ENCODE results near the gene STK32B. TPM values are rescaled to one million over a fixed set of nuclear protein-coding genes. Genes with fewer than 3 reads are reported as not detected.

Gene STK32B
- total RNA-seq, 2 donors from 2014 or later: not detected

DNA sequence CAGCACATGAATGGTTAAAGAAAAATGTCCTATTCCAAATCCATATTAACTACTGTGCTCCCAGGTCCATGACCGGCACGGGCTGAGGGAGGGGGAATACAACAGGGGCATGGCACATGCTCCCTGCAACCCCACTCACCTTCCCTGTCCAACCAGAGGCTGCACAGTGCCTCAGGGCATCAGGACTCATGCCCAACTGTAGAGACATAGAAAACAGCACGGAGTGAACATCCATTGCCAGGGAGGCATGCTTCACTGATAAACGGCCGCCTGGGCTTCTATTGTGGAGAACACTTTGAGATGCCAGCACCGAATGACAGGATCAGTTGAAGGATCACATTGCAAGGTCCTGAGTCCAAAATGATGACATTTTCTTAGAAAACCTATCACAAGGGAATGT is 140.6 kb downstream of the STK32B start:
- no peak for ATAC-seq (replicated peaks)
- Mint-ChIP-seq H3K27ac (no peak overlapping the region), H3K36me3 (ENCODE audit: low read depth) (no peaks in the 10 kb centered on the region), H3K27me3 (peaks cover 4% of the 10 kb centered on the region), H3K4me1 (no peaks in the 10 kb centered on the region), H3K4me3 (no peak overlapping the region), H3K9me3 (no peaks in the 10 kb centered on the region)

DNA sequence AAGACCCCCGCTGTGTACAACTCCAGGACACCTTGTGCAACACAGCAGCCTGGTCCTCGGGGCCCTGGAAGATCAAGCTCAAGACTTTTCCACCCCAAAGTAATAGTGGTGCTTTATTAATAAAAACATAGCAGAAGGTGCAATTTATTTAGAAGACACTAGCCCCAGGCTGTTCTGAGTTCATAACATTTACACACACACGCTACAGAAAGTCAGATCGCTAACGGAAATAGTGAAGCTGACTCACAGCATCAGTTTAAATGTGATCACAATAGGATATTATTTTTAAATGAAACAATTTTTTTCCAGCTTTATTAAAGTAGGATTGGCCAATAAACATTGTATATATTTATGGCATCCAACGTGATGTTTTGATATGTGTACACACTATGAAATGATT is 141.0 kb downstream of the STK32B start:
- H3K4me3 Mint-ChIP-seq: no peak overlapping the region
- H3K36me3 Mint-ChIP-seq (ENCODE audit: low read depth): no peaks in the 10 kb centered on the region
- no peaks in the 10 kb centered on the region for H3K4me1 Mint-ChIP-seq
- no peaks in the 10 kb centered on the region for H3K27me3 Mint-ChIP-seq
- no peaks in the 10 kb centered on the region for H3K9me3 Mint-ChIP-seq
- ATAC-seq (replicated peaks): no peak
- H3K27ac Mint-ChIP-seq: no peak overlapping the region

DNA sequence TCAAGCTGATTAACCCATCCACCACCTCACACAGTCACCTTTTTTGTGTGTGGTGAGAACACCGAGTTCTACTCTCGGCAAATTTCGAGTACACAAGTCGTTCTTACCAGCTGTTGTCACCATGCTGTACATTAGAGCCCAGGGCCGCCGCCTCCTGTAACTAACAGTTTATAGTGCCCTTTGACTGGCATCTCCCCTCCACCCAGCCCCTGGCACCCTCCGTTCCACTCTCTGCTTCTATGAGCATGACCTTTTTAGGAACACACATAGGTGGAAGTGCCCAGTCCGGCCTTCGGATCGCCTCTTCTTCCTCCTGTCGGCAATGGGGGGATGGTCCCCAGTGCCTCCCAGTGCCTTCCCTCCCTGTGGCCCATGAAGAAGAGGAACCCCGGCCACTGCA is 141.4 kb downstream of the STK32B start:
- Mint-ChIP-seq H3K9me3 (no peaks in the 10 kb centered on the region), H3K4me3 (no peak overlapping the region), H3K4me1 (no peaks in the 10 kb centered on the region), H3K27ac (no peak overlapping the region), H3K36me3 (ENCODE audit: low read depth) (no peaks in the 10 kb centered on the region), H3K27me3 (no peaks in the 10 kb centered on the region)
- ATAC-seq (replicated peaks): no peak

DNA sequence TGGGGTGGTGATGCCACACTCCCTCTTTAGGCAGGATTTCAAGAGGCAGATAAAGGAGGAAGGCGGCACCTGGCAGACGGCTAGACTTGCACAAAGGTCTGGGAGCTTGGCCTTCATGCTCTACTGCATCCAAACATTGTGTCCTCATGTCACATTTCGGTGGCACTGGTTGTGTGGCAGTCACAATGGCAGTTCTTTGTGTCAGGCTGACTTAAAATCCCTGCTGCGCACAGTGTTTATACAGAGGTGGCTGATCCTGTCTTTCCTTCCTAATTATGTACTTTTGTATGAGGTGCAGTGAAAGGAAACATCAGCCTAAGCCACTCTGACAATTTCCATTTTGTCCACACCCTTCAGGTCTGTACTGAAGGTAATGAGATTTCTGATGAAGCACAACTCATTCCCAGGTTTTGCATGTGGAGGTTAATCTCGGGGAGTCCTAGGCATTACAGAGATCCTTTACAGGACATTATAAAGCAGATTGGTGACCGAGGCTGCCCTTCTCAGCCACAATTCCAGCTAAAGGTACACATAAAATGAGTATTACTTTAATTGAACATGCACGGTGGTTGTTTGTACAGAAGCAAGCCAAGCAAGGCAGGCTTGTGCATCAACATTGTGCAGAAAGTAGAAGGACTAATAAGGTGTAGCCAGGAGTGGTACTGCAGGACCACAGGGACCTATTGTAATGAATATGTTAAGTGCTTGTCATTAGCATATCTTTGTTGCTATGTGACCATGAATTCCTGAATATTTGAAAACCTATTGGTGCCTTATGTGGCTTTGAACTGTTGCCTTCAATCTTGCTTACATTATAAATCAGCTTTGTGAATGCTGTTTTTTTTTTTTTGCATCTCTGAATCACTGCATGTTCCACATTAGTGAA is 147.6 kb downstream of the STK32B start:
- no peak overlapping the region for H3K4me3 Mint-ChIP-seq
- no peaks in the 10 kb centered on the region for H3K36me3 Mint-ChIP-seq (ENCODE audit: low read depth)
- no peak for ATAC-seq (replicated peaks)
- H3K9me3 Mint-ChIP-seq: no peaks in the 10 kb centered on the region
- H3K27me3 Mint-ChIP-seq: peaks cover 3% of the 10 kb centered on the region
- no peaks in the 10 kb centered on the region for H3K4me1 Mint-ChIP-seq
- no peak overlapping the region for H3K27ac Mint-ChIP-seq

DNA sequence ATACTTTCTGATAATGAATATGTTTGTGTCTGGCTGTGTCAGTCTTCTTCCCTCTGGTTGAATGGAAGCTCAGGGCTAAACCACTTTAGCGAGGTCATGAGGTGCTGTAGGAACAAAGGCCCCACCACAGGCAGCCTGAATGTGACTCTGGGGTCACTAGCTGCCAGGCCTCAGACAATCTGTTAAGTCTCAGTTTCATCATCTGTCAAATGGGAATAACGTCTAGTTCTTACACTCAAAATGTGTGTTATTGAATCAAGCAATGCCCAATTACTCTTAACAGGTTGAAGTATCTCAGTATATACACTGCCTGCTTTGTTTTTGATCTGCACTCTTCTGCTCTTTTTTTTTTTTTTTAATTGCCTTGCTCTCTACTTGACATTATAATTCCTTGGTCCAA is 148.6 kb downstream of the STK32B start:
- Mint-ChIP-seq H3K27ac (no peak overlapping the region), H3K36me3 (ENCODE audit: low read depth) (no peaks in the 10 kb centered on the region), H3K9me3 (no peaks in the 10 kb centered on the region), H3K4me3 (no peak overlapping the region), H3K27me3 (peaks cover 3% of the 10 kb centered on the region), H3K4me1 (no peaks in the 10 kb centered on the region)
- ATAC-seq (replicated peaks): no peak

DNA sequence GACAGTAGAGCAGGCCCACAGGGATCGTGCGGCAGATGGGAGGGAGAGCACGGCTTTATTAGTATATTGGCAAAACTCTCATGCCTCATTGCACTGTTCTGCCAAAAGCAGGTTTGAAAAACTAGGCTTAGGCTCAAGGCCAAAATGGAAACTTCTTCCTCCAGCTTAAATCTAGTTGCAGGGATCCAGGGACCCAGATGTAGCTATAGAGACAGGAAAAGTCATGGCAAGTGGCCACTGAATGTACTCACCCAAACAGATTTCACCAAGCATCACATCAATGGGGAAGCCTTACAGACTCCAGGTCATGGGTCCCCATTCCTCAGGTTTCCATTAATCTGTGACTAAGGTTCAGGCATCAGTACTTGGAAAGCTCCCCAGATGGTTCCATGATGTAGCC is 149.2 kb downstream of the STK32B start:
- ATAC-seq (replicated peaks): no peak
- Mint-ChIP-seq H3K4me3 (no peak overlapping the region), H3K36me3 (ENCODE audit: low read depth) (no peaks in the 10 kb centered on the region), H3K27ac (no peak overlapping the region), H3K27me3 (peaks cover 3% of the 10 kb centered on the region), H3K9me3 (no peaks in the 10 kb centered on the region), H3K4me1 (no peaks in the 10 kb centered on the region)

DNA sequence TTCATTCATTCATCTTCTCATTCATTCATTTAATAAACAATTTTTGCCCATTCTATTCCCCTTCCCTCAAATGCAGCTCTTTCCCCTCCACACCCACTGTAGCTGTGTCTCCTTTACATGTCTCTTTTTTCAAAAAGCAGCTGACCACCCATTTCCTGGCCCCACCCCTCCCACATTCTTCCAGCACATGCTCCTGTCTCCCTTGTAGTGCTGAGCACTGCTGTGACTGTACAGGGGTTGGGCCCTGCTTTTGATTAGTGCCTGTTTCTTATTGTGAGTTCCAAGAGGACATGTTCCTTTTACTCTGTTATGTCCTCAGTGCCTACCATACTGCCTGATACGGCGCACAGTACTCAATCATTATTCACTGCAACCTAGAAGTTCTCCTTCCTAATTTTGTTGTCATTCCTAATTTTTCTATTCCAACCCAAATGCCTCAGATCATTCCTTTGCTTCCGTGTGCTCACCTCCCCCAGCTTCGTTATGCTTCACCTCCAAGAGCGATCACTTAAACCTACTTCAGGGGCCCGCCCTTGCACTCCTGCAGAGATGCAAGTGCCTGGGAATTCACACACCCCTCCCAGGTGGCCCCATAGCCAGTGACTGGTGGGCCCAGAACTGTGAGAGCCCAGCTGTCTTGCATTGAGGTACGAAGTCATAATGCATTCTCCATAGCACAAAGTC is 152.2 kb downstream of the STK32B start:
- H3K27ac Mint-ChIP-seq: no peak overlapping the region
- peaks cover 3% of the 10 kb centered on the region for H3K27me3 Mint-ChIP-seq
- no peaks in the 10 kb centered on the region for H3K4me1 Mint-ChIP-seq
- no peak for ATAC-seq (replicated peaks)
- no peaks in the 10 kb centered on the region for H3K9me3 Mint-ChIP-seq
- H3K36me3 Mint-ChIP-seq (ENCODE audit: low read depth): no peaks in the 10 kb centered on the region
- H3K4me3 Mint-ChIP-seq: no peak overlapping the region

DNA sequence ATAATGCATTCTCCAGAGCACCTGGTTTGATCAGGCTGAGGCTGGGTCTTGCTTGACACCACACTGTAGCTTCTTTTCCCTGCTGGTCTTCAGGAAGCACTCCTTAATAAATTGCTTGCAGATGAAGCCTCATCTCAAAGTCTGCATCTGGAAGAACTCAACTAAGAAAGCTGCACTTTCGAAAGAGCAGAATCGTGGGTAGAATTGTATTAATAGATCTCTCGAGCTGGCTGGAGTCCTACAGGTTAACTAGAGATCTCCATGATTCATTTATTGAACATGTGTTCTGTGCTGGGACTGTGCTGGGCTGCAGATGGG is 152.7 kb downstream of the STK32B start:
- Mint-ChIP-seq H3K9me3 (no peaks in the 10 kb centered on the region), H3K27ac (no peak overlapping the region), H3K4me3 (no peak overlapping the region), H3K4me1 (no peaks in the 10 kb centered on the region), H3K27me3 (peaks cover 3% of the 10 kb centered on the region), H3K36me3 (ENCODE audit: low read depth) (no peaks in the 10 kb centered on the region)
- ATAC-seq (replicated peaks): no peak

DNA sequence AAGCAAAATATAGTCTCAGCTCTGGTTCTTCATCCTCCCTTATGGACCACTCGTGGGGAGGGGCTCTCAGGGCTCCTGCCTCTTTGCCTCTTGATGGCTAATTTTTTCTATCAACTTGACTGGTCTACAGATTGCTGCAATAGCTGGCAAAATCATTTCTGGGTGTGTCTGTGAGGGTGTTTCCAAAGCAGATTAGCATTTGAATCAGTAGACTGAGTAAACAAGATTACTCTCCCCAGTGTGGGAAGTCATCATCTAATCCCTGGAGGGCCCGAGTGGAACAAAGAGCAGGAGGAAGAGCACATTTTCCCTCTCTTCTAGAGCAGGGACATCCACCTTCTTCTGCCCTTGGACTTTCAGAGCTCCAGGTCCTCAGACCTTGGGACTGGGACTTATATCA is 153.5 kb downstream of the STK32B start:
- Mint-ChIP-seq H3K27me3 (peaks cover 6% of the 10 kb centered on the region), H3K36me3 (ENCODE audit: low read depth) (no peaks in the 10 kb centered on the region), H3K27ac (no peak overlapping the region), H3K4me3 (no peak overlapping the region), H3K9me3 (no peaks in the 10 kb centered on the region), H3K4me1 (no peaks in the 10 kb centered on the region)
- ATAC-seq (replicated peaks): no peak

DNA sequence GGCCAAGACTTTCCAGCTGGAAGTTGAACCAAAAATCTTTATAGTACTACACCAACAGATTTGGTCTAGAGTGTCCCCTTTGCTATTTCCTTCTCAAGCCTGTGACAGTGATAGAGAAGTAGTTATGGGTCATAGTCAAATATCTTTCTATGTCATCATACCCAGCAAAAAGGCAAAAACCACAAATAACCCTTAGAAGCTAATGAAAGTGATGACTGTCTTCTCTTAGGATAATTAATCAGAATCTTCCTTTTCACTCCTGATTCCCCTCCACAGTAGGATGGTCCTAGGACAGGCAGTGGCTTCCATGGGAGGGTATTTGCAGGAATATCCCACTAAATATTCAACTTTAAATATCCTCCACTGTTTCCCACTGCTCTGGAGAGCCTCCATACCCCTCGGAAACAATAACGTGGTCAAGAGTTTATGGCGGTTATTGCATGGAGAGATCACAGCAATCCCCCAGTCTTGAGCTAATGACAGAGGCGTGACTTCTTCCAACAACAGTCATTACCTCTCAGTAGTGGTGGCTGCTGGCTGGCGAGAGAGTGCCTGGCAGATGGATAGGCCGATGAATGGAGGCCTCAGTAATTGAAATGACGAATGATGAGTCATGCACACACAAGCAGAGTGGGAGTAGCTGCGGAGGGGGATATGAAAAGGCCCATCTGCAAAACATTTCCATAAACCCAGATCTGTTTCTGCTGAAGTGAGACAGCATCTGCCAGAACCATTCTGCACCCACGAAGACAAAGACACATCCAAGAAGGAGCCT is 154.9 kb downstream of the STK32B start:
- H3K9me3 Mint-ChIP-seq: no peaks in the 10 kb centered on the region
- H3K27ac Mint-ChIP-seq: no peak overlapping the region
- no peak overlapping the region for H3K4me3 Mint-ChIP-seq
- H3K4me1 Mint-ChIP-seq: no peaks in the 10 kb centered on the region
- ATAC-seq (replicated peaks): no peak
- no peaks in the 10 kb centered on the region for H3K36me3 Mint-ChIP-seq (ENCODE audit: low read depth)
- H3K27me3 Mint-ChIP-seq: peaks cover 10% of the 10 kb centered on the region

DNA sequence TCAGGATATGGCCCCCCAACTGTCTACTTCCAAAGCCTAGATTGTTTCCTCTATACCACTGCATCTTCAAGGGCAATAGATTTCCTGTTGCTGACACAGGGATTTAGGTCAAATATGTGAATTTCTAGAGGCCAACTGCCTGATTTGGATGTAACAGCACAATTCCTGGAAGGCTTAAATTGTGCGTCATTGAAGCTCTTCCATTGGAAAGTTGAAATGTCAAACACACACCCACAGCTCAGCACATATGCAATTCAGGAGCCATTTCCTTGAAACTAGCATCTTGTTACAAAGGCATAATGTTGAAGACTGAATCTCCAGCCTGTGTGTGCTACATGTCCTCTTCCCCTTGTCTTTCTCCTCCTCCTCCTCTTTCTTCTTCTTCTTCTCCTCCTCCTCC is 158.6 kb downstream of the STK32B start:
- no peak overlapping the region for H3K27ac Mint-ChIP-seq
- no peaks in the 10 kb centered on the region for H3K4me1 Mint-ChIP-seq
- H3K4me3 Mint-ChIP-seq: no peak overlapping the region
- no peak for ATAC-seq (replicated peaks)
- peaks cover 13% of the 10 kb centered on the region for H3K27me3 Mint-ChIP-seq
- no peaks in the 10 kb centered on the region for H3K9me3 Mint-ChIP-seq
- no peaks in the 10 kb centered on the region for H3K36me3 Mint-ChIP-seq (ENCODE audit: low read depth)

DNA sequence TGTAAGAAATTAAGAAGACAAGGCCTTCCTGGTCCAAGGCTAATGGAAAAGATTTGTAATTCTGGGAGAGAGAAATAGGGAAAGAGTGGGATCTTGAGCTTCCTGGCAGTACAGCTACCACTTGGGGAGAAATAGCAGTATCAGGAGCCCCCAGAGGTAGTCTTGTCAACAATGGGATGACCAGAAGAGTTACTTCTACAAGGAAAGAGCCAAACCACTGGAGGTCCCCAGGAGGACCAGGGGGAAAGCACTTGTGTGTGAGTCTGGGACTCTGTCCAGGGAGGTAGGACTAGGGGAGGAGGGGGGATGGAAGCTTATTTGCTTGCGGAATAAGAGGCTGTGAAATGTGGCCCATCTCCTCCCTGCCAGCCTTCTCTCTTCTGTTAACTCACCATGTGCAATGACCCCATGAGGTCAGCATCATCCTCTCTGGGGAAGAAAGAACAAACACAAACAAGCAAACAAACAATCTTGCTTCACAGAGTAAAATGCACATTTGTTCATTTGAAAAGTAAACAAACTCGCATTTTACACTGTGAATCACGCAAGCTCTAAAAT is 160.1 kb downstream of the STK32B start:
- Mint-ChIP-seq H3K36me3 (ENCODE audit: low read depth) (no peaks in the 10 kb centered on the region), H3K27me3 (peaks cover 17% of the 10 kb centered on the region), H3K27ac (no peak overlapping the region), H3K9me3 (no peaks in the 10 kb centered on the region), H3K4me1 (no peaks in the 10 kb centered on the region), H3K4me3 (no peak overlapping the region)
- ATAC-seq (replicated peaks): no peak

DNA sequence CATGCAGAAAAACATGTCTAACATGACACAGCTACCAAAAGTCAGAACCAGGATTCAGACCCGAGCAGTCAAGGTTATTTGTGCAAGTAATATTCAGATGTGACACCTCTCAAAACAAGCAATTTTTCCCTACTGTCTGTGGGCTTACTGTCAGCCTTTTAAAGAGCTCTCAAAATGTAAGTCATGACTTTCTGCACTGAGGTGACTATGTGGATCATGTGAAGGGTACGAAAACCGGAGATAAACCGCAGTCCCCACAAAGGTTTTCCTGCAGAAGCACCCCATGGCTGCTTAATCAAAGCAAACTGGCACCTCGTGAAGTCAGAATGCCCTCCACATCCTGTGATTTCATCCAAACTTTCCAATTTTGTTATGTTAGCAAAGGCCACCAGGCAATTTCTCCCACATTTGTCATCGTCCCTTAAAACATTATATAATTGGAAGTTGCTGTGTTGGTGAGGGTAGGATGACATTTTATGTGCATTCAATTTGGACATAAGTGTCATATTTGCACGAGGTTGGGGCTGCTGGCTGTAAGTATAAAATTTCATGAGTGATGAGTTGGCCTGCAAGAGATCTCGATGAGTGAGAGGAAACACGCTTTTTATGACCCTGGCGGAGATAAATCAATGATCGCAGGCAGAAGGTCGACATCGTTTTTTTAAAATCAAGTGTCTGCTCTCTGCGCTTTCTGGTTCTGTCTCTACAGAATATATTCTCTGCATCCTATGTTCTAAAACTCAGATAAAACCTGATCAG is 161.2 kb downstream of the STK32B start:
- H3K4me1 Mint-ChIP-seq: no peaks in the 10 kb centered on the region
- peaks cover 20% of the 10 kb centered on the region for H3K27me3 Mint-ChIP-seq
- H3K9me3 Mint-ChIP-seq: no peaks in the 10 kb centered on the region
- no peak overlapping the region for H3K27ac Mint-ChIP-seq
- ATAC-seq (replicated peaks): no peak
- H3K4me3 Mint-ChIP-seq: no peak overlapping the region
- H3K36me3 Mint-ChIP-seq (ENCODE audit: low read depth): no peaks in the 10 kb centered on the region

DNA sequence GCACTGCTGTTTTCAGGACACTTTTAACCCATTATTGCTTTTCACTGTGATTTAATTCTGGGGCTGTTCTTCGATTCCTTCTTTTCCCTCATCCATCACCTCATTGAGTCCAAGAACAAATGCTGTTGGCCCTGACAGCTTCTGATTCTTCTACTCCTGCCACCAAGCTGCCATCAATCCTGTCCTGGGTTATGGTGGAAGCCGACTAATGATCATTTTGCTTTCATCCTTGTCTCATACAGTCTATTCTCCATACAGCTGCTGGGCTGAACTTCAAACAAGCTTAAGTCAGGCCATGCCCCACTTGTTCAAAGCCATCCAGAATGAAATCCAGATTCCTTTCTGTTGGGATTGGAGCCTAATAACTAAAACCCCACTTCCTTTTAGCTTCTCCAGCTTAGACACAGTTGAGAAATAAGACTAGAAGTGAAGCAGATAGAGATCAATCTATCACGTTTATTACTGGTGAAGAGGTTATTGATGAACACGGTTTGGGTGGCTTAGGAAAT is 161.9 kb downstream of the STK32B start:
- Mint-ChIP-seq H3K4me3 (no peak overlapping the region), H3K27ac (no peak overlapping the region), H3K9me3 (no peaks in the 10 kb centered on the region), H3K4me1 (no peaks in the 10 kb centered on the region), H3K36me3 (ENCODE audit: low read depth) (no peaks in the 10 kb centered on the region), H3K27me3 (peaks cover 20% of the 10 kb centered on the region)
- ATAC-seq (replicated peaks): no peak

All from activated T-helper 17 cell treated with anti-CD3 and anti-CD28 coated beads, Interleukin-2, amount 50 U/mL, for 72 hours (primary cell).